HG03139 (cell line): ENCODE measurements around the gene ALG14.
"Not testable (repeated sequence)": the region's sequence is repeated elsewhere in the genome, so short reads cannot be mapped to it uniquely, and the experiment has no call there.

Experiments used
- ATAC-seq: cut with Tn5 transposase; IDR thresholded peaks from one replicate; pipeline ENCODE4 v1.9.1; 2021; ENCODE audit not compliant: unreplicated experiment

Gene ALG14

DNA sequence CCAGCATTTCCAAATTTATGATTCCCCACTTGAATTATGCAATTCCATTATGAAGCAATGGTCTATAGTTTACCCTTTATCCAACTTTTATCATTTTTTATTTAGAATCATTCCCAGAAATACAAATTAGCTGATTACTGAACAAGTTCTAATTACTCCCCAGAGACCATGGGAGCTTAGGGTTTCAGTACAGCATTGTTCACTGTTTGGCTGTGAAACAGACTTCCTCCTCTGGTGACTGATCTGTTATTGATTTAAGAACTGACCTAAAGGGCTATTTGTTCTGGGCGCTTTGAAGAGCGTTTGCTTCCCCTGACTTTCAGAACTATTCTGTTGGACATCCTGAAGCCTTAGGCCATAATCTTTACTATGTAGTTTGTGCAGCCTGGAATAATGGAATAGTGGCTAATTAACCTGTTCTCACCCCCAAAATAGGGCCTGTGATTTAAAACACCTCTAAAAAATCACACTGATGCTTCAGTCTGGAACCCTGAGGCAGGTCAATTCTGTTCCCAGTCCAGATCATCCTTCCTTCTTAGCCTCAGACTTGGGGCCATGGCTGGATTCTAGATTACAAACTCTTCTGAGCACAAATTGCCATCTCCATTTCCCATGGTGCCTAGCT lies 58.7 kb downstream of the ALG14 start:
- ATAC-seq = no peak

DNA sequence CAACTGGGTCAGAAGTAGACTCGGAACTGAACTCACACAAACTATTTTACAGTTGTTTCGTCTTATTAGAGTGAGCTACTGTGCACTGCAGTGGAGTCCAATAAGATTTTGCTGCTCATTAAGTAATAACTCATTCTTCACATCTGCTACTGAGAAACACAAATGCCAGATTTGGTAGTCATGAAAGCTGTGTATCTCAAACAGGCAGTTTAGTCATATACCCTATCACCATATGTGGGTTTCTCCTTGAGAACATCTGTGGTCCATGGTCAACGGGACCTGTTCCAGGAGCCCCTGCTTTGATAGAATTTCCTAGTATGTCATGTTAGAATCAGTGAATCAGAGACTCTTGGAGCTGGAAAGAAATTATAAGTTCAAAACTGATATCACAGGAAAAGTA lies 60.4 kb downstream of the ALG14 start:
- no peak for ATAC-seq

- no peak for ATAC-seq
Observed at GRCh38 chr1:95010158-95010557, 62.6 kb downstream of the ALG14 start.

- no peak for ATAC-seq
Observed at GRCh38 chr1:95007687-95008086, 65.1 kb downstream of the ALG14 start.

DNA sequence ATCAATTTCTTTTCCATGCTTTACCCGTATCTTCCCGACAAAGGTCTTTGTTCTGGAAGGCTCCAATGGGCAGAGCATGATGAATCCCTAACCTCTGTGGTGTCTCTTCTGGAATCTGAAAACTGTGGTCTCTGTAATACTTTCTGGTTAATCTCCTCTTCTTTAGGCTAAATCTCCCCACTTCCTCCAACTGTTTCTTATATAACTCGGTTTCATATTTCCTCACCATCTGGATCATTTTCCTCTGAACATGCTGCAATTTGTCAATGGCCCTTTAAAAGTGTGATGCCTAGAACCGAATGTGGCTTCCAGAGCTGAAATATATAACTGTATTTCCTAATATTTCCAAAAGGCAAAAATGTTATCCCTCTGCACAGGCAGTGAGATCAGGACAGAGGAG lies 66.1 kb downstream of the ALG14 start:
- ATAC-seq = no peak

DNA sequence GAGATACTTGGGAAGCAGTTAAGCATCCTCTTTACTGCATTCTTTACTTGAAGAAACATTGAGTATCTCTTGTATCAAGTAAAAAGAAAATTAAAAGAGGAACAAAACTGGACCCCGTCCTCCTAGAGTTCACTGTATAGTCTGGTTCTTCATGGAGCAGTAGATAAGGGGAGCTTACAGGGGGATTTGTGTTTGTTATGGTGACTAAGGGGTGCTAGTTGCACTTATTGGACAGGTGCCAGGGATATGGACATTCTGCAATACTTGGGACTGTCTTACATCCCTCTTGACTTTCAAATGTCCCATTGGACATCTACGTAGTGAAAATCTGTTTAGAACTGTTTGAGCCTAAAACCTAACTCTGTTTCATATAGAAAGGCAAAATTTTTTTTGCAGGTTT lies 67.2 kb downstream of the ALG14 start:
- ATAC-seq = no peak

GRCh38 chr1:95004013-95004412 lies 68.7 kb downstream of the ALG14 start:
- ATAC-seq = no peak

DNA sequence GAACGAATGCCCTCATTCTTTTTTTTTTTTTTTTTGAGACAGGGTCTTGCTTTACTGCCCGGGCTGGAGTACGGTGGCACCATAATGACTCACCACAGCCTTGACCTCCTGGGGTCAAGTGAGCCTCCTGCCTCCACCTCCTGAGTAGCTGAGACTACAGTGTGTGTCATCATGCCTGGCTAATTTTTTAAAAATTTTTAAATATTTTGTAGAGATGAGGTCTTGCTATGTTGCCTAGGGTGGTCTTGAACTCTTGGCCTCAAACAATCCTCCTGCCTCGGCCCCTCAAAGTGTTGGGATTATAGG lies 69.4 kb downstream of the ALG14 start:
- ATAC-seq = no peak

DNA sequence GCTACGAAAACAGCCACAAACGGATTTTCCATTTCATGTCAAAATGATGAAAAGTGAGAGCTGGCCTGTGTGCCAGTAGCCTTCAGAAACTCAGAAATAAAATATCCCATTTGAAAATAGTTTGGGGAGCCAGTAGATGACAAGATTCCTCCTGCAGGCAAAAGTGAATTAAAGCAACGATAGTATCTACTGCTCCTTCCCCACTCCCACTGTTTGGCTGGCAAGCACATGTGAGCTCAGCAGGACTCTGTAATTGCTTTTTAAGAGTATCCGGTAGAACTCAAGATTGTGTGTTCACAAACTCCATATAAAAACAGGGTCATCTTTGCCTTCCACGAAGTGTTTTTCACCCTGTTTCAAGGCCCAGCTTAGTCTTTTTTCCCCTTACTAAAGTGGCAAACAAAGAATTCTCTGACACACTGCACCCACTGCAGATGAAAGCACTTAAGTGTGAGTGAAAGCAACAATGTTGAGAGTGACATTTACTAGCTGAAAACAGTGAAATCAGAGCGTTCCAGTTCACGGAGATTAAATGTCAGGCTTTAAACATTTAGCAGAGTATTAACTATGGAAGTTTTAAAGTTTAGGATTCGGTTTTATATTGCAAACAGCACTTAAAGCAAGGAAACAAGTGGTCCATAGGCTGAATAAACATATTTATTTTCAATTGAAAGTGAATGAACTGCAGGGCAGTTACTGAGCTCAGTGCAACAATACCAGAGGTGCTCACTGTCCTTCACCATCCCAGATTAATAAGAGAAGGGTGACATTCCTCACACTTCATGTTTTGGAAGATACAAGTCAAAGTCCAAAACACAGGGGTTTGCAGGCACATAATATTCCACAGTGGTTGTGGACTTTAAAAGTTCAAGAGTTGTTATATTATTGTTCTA lies 70.0 kb downstream of the ALG14 start:
- ATAC-seq = no peak

DNA sequence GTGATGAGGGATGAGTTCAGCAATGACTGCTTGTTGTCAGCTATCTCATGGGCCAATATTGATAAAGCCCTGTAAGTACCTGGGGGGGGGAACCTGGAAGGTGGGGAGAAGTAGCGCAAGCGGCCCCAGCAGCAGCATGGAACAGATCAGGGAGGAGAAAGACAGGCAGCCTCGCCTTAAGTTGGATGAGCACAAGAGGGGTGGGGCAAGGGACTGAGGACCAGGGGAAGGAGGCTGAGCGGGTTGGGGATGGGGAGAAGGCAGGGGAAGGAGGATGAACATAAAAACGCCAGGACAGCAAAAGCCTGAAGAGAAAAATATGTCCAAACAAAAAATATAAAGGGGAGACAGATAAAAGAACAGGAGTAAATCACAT lies 70.6 kb downstream of the ALG14 start:
- ATAC-seq = no peak

DNA sequence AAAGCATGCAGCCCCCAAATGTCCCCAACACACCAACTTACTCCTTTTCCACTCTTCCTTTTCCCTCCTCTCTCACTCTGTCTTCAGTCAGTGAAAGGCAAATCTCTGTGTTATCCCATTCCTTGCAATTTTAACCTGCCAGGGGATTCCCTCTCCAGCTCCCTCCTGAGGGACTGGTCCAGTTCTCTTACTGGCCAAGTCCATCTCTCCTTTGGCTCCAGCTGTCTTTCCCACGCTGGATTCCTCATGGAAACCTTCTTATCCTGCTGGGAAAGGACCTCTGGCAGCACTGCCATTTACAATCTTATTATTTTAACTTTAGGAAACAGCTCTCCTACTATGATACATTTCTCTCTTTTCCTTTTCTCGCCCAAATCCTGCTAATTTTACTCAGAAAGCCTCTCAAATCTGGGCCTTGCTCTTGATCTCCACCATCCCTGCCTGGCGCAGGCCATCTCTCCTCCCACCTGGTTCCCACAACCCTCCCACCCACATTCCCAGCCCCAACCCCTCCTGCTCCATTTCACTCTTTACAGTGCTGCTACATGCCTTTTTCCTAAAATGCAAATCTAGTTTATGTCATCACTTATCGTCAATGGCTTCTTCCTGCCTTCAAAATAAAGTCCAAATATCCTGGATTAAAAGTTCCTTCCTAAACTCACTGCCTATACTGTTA lies 73.2 kb downstream of the ALG14 start:
- ATAC-seq = no peak

DNA sequence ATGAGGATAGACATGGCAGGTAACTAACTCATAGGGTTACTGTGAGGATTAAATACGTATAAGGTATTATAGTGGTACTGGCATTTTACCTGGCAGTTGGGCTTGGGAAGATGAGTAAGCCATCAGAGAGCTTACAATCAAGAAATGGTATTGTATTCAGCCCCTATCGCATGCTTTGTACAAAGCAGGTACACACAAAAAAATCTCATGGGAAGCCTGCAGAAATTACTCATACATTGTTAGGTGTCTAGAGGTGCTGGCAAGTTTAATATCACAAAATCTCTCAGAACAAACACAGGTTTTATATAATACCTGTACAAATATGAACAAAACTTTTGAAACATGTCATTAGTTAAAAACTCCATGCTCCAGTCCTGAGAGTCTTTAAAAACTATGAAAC lies 74.0 kb downstream of the ALG14 start:
- no peak for ATAC-seq

- ATAC-seq = no peak
Observed at GRCh38 chr1:94998114-94998513, 74.6 kb downstream of the ALG14 start.

DNA sequence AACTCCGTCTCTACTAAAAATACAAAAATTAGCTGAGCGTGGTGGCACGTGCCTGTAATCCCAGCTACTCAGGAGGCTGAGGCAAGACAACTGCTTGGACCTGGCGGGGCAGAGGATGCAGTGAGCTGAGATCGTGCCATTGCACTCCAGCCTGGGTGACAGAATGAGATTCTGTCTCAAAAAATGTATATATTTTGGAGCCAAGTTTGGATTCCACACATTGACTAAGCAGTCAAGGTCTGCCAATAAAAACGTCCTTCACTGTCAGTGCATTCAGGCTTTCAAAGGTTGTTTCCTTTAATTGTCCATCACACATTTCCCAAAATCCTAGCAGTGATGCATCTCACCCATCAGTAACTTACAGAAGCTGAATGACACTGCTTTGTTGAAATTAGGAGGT lies 77.2 kb downstream of the ALG14 start:
- ATAC-seq = not testable (repeated sequence)

GRCh38 chr1:94994805-94995204 lies 77.9 kb downstream of the ALG14 start:
- ATAC-seq = no peak

GRCh38 chr1:94993931-94994645 lies 78.7 kb downstream of the ALG14 start:
- ATAC-seq = no peak

GRCh38 chr1:94992863-94993563 lies 79.7 kb downstream of the ALG14 start:
- no peak for ATAC-seq

- ATAC-seq = no peak
Observed at GRCh38 chr1:94992161-94992560, 80.6 kb downstream of the ALG14 start.

- ATAC-seq = no peak
Observed at GRCh38 chr1:94989911-94990473, 82.8 kb downstream of the ALG14 start.

GRCh38 chr1:94989398-94989797 lies 83.4 kb downstream of the ALG14 start:
- ATAC-seq = no peak

- ATAC-seq = no peak
Observed at GRCh38 chr1:94988356-94988755, 84.4 kb downstream of the ALG14 start.
